Dermis blood vessel endothelial cell (primary cell): ENCODE results near the gene TMBIM4. TPM values are rescaled to one million over a fixed set of nuclear protein-coding genes. Genes with fewer than 3 reads are reported as not detected.
A peak's percentile ranks its signal among the peaks of the same experiment; 100 is the strongest.
"Not testable (repeated sequence)": the region's sequence is repeated elsewhere in the genome, so short reads cannot be mapped to it uniquely, and the experiment has no call there.

ENCODE experiments used
- DNase-seq: peaks from one replicate; pipeline ENCODE4 v3.0.0; 2010
- total RNA-seq: library from RNA; depleted of rRNA; stranded (reverse); fragments of >200 nt; gene quantifications from 2 replicates; pipeline ENCODE4 v1.2.3, GENCODE V29; 2014

TMBIM4 gene, protein sequence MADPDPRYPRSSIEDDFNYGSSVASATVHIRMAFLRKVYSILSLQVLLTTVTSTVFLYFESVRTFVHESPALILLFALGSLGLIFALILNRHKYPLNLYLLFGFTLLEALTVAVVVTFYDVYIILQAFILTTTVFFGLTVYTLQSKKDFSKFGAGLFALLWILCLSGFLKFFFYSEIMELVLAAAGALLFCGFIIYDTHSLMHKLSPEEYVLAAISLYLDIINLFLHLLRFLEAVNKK
- total RNA-seq, result 78.9 and 142 TPM in 2 replicates

- DNase-seq, result peak; percentile 92
Observed at GRCh38 chr12:66169221-66170170, at the start of gene TMBIM4. TMBIM4 (minus strand) TSS chr12:66169996; CDS start chr12:66169951, 45 bp downstream.

DNA sequence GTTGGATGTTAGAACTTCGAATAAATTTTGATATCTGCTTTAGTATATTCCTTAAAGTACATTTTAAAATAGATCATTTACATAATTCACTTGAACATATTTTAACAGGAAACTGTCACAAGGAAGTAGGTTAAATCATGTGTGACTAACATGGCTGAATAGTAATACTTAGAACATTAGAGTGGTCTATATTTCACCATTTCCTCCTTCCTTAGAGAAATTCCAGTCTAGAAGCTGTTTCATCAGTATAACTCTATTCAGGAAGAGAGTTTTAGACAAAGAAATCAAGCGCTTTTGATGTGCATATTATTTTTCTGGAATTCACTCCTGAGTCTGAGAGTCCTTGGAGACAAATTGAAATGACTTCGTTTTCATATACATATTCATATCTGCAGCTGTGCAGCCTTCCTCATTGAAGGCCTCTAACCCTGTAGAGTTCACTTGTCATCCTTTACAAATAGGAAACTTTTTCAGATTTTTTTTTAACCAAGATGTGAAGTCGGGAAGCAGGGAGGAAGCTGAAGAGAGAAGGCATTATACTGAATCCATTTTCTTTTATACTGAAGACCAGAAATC lies 47.6 kb upstream of the TMBIM4 start:
- peak; percentile 26 for DNase-seq

DNA sequence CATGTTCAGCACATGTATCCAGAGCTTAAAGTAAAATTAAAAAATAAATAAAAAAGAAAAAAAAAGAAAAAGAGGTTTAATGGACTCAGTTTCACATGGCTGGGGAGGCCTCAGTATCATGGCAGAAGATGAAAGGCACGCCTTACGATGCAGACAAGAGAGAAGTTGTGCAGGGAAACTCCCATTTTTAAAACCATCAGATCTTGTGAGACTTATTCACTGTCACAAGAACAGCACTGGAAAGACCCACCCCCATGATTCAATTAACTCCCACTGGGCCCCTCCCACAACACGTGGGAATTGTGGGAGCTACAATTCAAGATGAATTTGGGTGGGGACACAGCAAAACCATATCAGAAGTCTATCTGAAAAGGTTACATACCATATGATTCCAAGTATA lies 43.2 kb upstream of the TMBIM4 start:
- not testable (repeated sequence) for DNase-seq

GRCh38 chr12:66211573-66211972 lies 41.8 kb upstream of the TMBIM4 start:
- not testable (repeated sequence) for DNase-seq

DNA sequence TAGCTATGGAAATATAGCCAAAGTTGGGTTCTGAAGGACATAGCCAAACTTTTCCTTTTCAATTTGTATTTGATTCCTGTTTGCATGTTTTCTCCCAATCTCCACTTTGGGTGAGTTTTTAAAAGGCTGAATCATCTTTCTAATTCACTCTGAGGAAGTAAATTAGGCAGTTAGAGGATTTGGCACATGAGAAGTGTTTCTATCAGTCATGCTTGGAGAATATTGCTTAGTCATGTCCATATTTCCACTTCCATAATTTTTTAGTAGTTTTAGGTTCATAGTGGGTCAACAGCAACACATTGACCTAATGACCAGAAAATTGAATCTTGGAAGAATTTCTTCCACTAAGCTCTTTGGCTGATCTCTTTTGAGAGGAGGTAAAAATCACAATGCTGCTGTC lies 41.0 kb upstream of the TMBIM4 start:
- DNase-seq, result no peak

DNA sequence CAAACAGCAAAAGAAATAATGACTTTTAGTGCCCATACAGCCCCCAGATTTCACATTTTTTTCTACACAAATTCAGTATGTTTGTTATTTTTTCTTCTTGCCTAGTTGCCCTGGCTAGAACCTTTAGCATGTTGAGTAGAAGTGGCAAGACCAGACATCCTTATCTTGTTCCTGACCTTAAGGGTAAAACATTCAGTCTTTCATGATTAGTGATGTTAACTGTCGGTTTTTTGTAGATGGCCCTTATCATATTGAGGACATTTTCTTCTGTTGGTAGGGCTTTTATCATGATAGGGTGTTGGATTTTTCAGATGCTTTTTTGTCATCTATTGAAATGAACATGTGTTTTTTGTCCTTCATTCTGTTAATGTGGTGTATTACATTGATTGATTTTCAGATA lies 36.3 kb upstream of the TMBIM4 start:
- DNase-seq, result no peak

- no peak for DNase-seq
Observed at GRCh38 chr12:66203820-66204219, 34.0 kb upstream of the TMBIM4 start.

DNA sequence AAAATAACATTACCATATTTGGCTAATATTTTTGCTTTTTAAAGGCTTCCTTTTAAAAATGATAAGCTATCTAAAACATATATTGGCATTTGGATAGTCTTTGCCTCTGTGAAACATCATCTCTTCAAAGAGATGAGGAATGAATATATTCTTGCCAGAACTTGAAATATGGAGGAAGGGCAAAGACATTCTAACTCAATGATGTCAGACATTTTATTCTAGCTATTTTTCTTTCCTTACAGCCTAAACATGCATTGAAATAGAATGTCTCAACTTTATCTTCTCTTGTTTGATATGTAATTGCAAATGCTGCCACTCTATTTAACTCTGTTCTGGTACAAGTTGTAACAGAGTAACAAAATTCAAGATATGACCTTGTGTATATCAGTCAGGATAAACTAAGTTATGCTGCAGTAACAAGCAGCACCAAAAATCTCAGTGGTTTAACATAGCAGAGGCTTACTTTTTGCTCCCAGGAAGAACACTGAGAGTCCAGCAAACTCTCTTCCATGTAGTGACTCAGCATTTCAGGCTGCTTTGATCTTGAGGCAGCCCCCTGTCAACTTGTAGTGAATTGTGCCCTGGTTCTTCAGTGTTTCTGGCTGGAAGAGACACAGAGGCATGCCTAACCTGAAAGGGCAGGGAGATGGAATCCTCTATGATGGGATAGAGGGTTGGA lies 30.2 kb upstream of the TMBIM4 start:
- no peak for DNase-seq

- no peak for DNase-seq
Observed at GRCh38 chr12:66199141-66199540, 29.3 kb upstream of the TMBIM4 start.

DNA sequence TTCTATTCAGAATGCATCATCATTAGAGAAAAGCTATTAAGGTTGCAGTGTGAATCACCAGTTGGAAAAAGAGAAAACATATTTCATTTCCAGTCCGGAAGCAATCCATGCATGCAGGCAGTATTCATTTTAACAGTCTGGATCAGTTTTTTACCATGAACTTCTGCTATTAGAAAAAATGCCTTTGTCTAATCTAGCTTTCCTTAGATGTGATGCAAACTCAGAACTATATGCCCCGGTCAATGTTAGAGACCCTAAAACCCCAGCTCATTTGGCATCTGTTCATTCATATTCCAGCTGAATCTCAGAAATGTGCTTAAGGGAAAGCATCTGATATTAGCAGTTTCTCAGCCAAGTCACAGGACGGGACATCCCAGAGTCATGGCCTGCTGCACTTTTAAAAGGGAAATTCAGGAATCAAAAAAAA lies 27.7 kb upstream of the TMBIM4 start:
- DNase-seq, result peak; percentile 53

GRCh38 chr12:66196806-66197205 lies 27.0 kb upstream of the TMBIM4 start:
- DNase-seq, result no peak

- DNase-seq, result no peak
Observed at GRCh38 chr12:66195242-66195641, 25.4 kb upstream of the TMBIM4 start.

DNA sequence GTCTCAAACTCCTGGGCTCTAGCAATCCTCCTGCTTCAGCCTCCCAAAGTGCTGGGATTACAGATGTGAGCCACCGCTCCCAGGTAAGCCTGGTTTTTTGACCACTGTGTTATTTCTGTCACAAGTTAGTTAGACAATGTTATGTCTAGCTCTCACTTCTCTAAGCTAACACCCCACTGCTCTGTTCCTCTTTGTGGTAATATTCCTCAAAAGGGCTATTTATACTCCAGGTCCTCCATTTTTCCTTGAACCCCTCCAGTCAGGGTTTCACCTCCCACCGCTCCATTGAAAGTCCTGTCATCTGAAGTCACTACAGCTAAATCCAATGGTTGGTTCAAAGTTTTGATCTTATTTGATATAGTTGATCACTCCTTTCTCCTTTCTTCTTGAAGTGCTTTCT lies 24.3 kb upstream of the TMBIM4 start:
- DNase-seq, result no peak

DNA sequence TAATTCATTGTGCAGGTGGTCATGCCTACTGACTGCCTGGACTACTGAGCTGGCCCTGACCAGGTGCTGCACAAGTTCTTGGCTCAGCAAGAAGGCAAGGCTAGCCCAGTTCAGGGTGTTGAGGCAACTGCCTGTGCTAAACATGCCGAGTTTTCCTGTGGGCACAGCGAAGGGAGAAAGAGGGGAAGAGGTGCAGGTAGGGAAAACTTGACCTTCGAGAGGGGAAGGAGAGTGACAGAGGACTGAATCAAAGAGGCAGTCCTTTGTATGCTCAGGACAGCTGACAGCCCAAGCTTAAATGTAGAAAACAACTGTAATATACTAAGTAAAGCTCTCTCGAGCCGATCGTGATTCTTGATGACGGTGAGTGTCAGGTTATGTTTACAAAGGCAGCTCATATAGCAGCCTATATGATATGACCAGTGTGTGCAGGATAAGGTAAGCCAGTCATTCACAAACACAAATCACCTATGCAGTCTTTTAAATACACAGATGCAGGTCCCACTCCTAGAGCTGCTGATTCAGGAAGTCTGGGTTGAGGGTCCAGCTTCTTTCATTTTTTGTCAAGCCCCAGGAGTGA lies 21.8 kb upstream of the TMBIM4 start:
- no peak for DNase-seq

GRCh38 chr12:66190519-66191370 lies 20.9 kb upstream of the TMBIM4 start:
- no peak for DNase-seq

DNA sequence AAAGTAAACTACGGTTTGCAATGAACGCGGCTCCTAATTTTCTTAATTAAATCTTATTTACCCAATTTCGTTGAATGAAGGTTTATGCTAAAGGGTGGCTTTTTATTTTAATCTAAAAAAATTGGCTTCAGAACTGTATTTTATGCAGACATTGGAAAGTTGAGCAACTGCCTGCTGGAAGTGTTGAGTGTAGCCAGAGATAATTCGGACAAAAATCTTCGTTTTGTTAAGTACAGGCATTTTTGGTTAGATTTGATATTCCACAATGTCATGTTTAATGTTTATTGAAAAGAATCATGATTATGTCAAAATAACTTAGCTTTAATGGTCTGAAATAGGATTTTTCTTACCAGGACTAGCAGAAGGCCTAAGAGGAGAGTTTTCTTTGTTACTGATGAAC lies 20.1 kb upstream of the TMBIM4 start:
- DNase-seq, result no peak

DNA sequence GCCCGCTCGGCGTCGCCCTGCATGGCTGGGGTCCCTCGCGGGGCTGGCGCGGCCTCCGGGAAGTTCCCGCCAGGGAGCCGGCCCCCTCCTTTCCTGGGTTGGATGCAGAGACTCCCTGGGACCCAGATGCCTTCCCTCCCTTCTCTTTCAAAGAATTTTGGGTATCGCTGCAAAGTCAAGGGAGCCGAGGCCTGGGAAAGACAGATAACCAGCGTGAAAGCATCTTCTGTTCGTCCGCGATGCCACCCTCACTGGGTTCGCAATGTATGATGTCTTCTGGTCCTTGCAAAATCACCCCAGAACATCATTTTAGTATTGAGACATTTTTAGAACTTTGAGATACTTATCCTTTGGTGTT lies 19.7 kb upstream of the TMBIM4 start:
- no peak for DNase-seq

- peak; percentile 62 for DNase-seq
Observed at GRCh38 chr12:66188584-66189485, 19.0 kb upstream of the TMBIM4 start, which contains the start of gene IRAK3. IRAK3 (plus strand) TSS chr12:66189214; CDS start chr12:66189300, 86 bp downstream.

DNA sequence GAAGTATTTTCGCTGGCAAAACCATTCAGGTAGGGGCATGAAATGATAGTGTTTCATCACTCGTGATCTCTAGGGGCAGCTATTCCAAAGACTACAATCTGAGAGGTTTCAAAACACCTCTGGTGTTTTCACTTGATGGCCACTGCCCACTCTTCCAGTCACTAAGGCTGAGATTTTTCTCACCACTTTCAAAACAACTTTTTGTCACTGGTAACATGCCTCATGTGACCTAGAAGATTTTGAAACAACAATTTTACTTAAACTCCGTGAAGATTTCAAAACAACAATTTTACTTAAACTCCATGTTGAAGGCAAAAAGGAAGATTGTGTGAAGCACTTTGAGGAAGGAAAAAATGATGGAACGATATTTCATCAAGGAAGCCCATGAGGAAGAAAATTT lies 18.0 kb upstream of the TMBIM4 start:
- DNase-seq, result no peak

DNA sequence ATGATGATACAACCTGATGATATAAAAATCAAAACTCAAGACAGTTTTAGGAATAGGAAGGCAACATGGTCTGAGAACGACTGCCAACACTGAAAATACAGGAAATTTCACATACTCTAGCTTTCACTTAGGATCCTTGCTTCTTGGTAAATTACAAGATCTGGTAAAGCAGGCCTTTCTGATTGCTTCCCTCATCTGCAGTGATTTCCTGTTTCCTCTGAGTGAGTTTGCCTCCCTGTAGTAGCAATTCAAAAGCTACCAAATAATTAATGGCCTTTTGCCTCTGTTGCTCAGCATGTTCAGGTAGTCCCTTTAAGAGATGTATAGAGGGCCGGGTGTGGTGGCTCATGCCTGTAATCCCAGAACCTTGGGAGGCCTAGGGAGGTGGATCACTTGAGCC lies 17.2 kb upstream of the TMBIM4 start:
- DNase-seq, result peak; percentile 59
